Panc1 (cell line): ENCODE measurements around the gene ADAM12. TPM values are rescaled to one million over a fixed set of nuclear protein-coding genes. Genes with fewer than 3 reads are reported as not detected.

Source experiments
- ATAC-seq: fragments of 200-7000 bp; cut with Tn5 transposase; 2 replicates; pipeline ENCODE4 v1.9.1; 2020; ENCODE audit warnings: mild to moderate bottlenecking, moderate library complexity
- BruUV-seq: library from RNA; stranded (reverse); fragments of 400-500 nt; replicated peaks from 2 replicates; lab custom pipeline; 2021; lab: Mats Ljungman, UMichigan
- CTCF ChIA-PET: fragments of 300-600 bp; sonication (Branson Sonifier 250); formaldehyde crosslinking; loops from one replicate; lab custom pipeline; 2022; ENCODE audit warnings: antibody characterized with exemption; lab: Charles Lee
- POLR2A ChIA-PET: fragments of 300-600 bp; sonication (Branson Sonifier 250); formaldehyde crosslinking; loops from one replicate; lab custom pipeline; 2022; ENCODE audit warnings: antibody characterized with exemption; lab: Charles Lee
- DNase-seq: peaks from one replicate; pipeline ENCODE4 v3.0.0-alpha.2; 2010; ENCODE audit warnings: low read depth, low spot score
- H3K27ac ChIP-seq: 2 replicates; pipeline ENCODE4 v1.5.1; 2011; ENCODE audit warnings: mild to moderate bottlenecking, low read length, inconsistent platforms
- H3K27me3 ChIP-seq: fragments of 200-500 bp; sonication (Bioruptor generic); 2 replicates; pipeline ENCODE4 v1.6.0; 2014; ENCODE audit warnings: low read length, inconsistent platforms; ENCODE audit not compliant: control insufficient read depth, insufficient read depth
- H3K36me3 ChIP-seq: fragments of 200-500 bp; sonication (Bioruptor generic); 2 replicates; pipeline ENCODE4 v1.5.1; 2014; ENCODE audit warnings: inconsistent platforms, mild to moderate bottlenecking, low read length, moderate library complexity; ENCODE audit not compliant: control insufficient read depth, insufficient read depth
- H3K4me1 ChIP-seq: 2 replicates; pipeline ENCODE4 v1.5.1; 2011; ENCODE audit warnings: inconsistent platforms, mild to moderate bottlenecking, low read length, moderate library complexity; ENCODE audit not compliant: control insufficient read depth, insufficient read depth
- H3K4me3 ChIP-seq, 2 experiments: 2 replicates each; pipeline ENCODE4 v1.5.1; 2011 to 2012; ENCODE audit warnings: low read depth in 2 of 2, low read length in 2 of 2, mild to moderate bottlenecking in 2 of 2, inconsistent platforms in 1 of 2, moderate library complexity in 1 of 2
- H3K9me3 ChIP-seq: fragments of 200-500 bp; sonication (Bioruptor generic); 2 replicates; pipeline ENCODE4 v1.5.1; 2014; ENCODE audit warnings: low read depth, mild to moderate bottlenecking, inconsistent platforms, low read length, moderate library complexity; ENCODE audit not compliant: control insufficient read depth, insufficient read depth
- CTCF ChIP-seq: fragments of 450-650 bp; IDR thresholded peaks from 2 replicates; pipeline ENCODE4 v1.5.1; 2017; ENCODE audit warnings: mild to moderate bottlenecking
- POLR2AphosphoS5 ChIP-seq: IDR thresholded peaks from 2 replicates; pipeline ENCODE4 v1.6.1; 2012; ENCODE audit warnings: mild to moderate bottlenecking, low read depth, low read length, moderate library complexity
- REST ChIP-seq, 2 experiments: IDR thresholded peaks; 2 replicates each; pipeline ENCODE4 v1.6.1; 2011 to 2012; ENCODE audit warnings: low read depth in 2 of 2, control low read depth in 1 of 2, low read length in 1 of 2, mild to moderate bottlenecking in 1 of 2, moderate library complexity in 1 of 2; ENCODE audit not compliant: insufficient read depth in 1 of 2
- SIN3A ChIP-seq: IDR thresholded peaks from 2 replicates; pipeline ENCODE4 v1.6.1; 2012; ENCODE audit warnings: low read depth, mild to moderate bottlenecking, low read length, moderate library complexity, borderline replicate concordance; ENCODE audit not compliant: insufficient read depth
- TCF7L2 ChIP-seq: IDR thresholded peaks from 2 replicates; pipeline ENCODE4 v1.6.1; 2011; ENCODE audit warnings: mild to moderate bottlenecking, low read depth, low read length, inconsistent platforms
- in situ Hi-C: cut with HindIII; loops from 2 replicates; pipeline ENCODE4 v1.10.0; 2016; ENCODE audit warnings: low sequenced_read_pairs, low pct_unique_long_range_greater_than_20kb
- intact Hi-C: fragments of 100-400 bp; cut with micrococcal nuclease; formaldehyde crosslinking; loops from one replicate; pipeline ENCODE4 v1.10.0; 2022; ENCODE audit not compliant: unreplicated experiment
- total RNA-seq: library from RNA; stranded (reverse); gene quantifications from one replicate; pipeline ENCODE4 v1.2.1, GENCODE V29; 2021; ENCODE audit not compliant: unreplicated experiment

The ADAM12 gene
- total RNA-seq, 1 experiment from 2014 or later = 0.10 TPM

- intact Hi-C loops (no loop called here), in situ Hi-C loops (no loop called here)
- ATAC-seq (no peak), DNase-seq (no peak)
- no peak overlapping the region for H3K27ac ChIP-seq
- H3K9me3 ChIP-seq = no peaks in the 10 kb centered on the region
- ChIA-PET CTCF (no interaction called here), POLR2A (no interaction called here)
- no peak overlapping the region for H3K4me3 ChIP-seq
- TF ChIP-seq POLR2AphosphoS5 (no peak), SIN3A (no peak), TCF7L2 (no peak), REST (IDR thresholded peaks at IDR 0.05; ENCODE audit: insufficient read depth in 1 of 2, low read depth in 2 of 2, low read length in 1 of 2) (no peak), CTCF (no peak)
- no TSS peak for BruUV-seq
- no peaks in the 10 kb centered on the region for H3K4me1 ChIP-seq
- no peaks in the 10 kb centered on the region for H3K27me3 ChIP-seq
- no peaks in the 10 kb centered on the region for H3K36me3 ChIP-seq
Observed at GRCh38 chr10:126429275-126429674, 41.0 kb upstream of the ADAM12 start.

- no peaks in the 10 kb centered on the region for H3K4me1 ChIP-seq
- no peak overlapping the region for H3K4me3 ChIP-seq
- ChIA-PET CTCF (no interaction called here), POLR2A (no interaction called here)
- TF ChIP-seq REST (IDR thresholded peaks at IDR 0.05; ENCODE audit: insufficient read depth in 1 of 2, low read depth in 2 of 2, low read length in 1 of 2) (no peak), POLR2AphosphoS5 (no peak), TCF7L2 (no peak), SIN3A (no peak), CTCF (no peak)
- H3K9me3 ChIP-seq = peaks cover 8% of the 10 kb centered on the region; the same call in 1 of the 2 replicates
- no peak overlapping the region for H3K27ac ChIP-seq
- no peaks in the 10 kb centered on the region for H3K27me3 ChIP-seq
- intact Hi-C loops (no loop called here), in situ Hi-C loops (no loop called here)
- no peaks in the 10 kb centered on the region for H3K36me3 ChIP-seq
- DNase-seq (no peak), ATAC-seq (no peak)
- no TSS peak for BruUV-seq
Observed at GRCh38 chr10:126425489-126426065, 37.3 kb upstream of the ADAM12 start.
